GM12878 (cell line): ENCODE data around the gene SLC44A3. TPM values are rescaled to one million over a fixed set of nuclear protein-coding genes. Genes with fewer than 3 reads are reported as not detected.

Experiments used
- ATAC-seq: fragments of 200-7000 bp; cut with Tn5 transposase; 3 replicates; pipeline ENCODE4 v1.9.1; 2020; ENCODE audit warnings: mild to moderate bottlenecking, moderate library complexity
- BruUV-seq: library from RNA; stranded (reverse); fragments of 400-500 nt; replicated peaks from 2 replicates; lab custom pipeline; 2021; lab: Mats Ljungman, UMichigan
- CTCF ChIA-PET: fragments of 300-600 bp; sonication (Branson Sonifier 250); formaldehyde crosslinking; extraction: SDS; loops from one replicate; lab custom pipeline; 2021; ENCODE audit warnings: inconsistent platforms; lab: Yijun Ruan, JAX
- POLR2A ChIA-PET: fragments of 350-600 bp; formaldehyde crosslinking; extraction: SDS; loops from one replicate; lab custom pipeline; 2021; ENCODE audit warnings: inconsistent platforms; lab: Charles Lee
- RAD21 ChIA-PET: fragments of 300-600 bp; sonication (Branson Sonifier 250); formaldehyde crosslinking; loops from one replicate; lab custom pipeline; 2023; ENCODE audit warnings: antibody characterized with exemption; ENCODE audit not compliant: unreplicated experiment; lab: Charles Lee
- SMC1A ChIA-PET: fragments of 300-600 bp; sonication (Branson Sonifier 250); formaldehyde crosslinking; loops from one replicate; lab custom pipeline; 2023; ENCODE audit not compliant: unreplicated experiment, uncharacterized antibody; lab: Charles Lee
- DNase-seq: peaks from one replicate; pipeline ENCODE4 v3.0.0-alpha.2; 2011; ENCODE audit warnings: low read depth, low spot score
- FAIRE-seq: peaks from 3 replicates; lab custom pipeline; 2011; peaks lifted over from hg19 to GRCh38; lab: Jason Lieb, UNC
- H2AFZ ChIP-seq: 2 replicates; pipeline ENCODE4 v1.6.0; 2011; ENCODE audit warnings: low read depth, low read length, control low read depth; ENCODE audit not compliant: control insufficient read depth
- H3K27ac ChIP-seq: 2 replicates; pipeline ENCODE4 v1.5.1; 2011; ENCODE audit warnings: control low read depth; ENCODE audit not compliant: control insufficient read depth, insufficient read depth
- H3K27me3 ChIP-seq, 2 experiments: replicated peaks in 1 of 2; 2 replicates each; pipeline versions ENCODE4 v1.6.0 to v1.6.1; 2011; ENCODE audit warnings: low read length in 1 of 2; ENCODE audit not compliant: control insufficient read depth in 2 of 2, insufficient read depth in 2 of 2
- H3K36me3 ChIP-seq, 2 experiments: 2 replicates each; pipeline ENCODE4 v1.5.1; 2011; ENCODE audit warnings: low read length in 1 of 2; ENCODE audit not compliant: control insufficient read depth in 2 of 2, insufficient read depth in 2 of 2
- H3K4me1 ChIP-seq: 2 replicates; pipeline ENCODE4 v1.6.1; 2011; ENCODE audit warnings: mild to moderate bottlenecking, low read length, moderate library complexity, mixed read lengths; ENCODE audit not compliant: control insufficient read depth, insufficient read depth
- H3K4me2 ChIP-seq: 2 replicates; pipeline ENCODE4 v1.6.0; 2011; ENCODE audit warnings: control low read depth; ENCODE audit not compliant: control insufficient read depth, insufficient read depth
- H3K4me3 ChIP-seq: fragments of 200-600 bp; sonication (generic); 2 replicates; pipeline ENCODE4 v1.5.1; 2016
- H3K79me2 ChIP-seq: 2 replicates; pipeline ENCODE4 v1.6.0; 2011; ENCODE audit warnings: low read length; ENCODE audit not compliant: control insufficient read depth, insufficient read depth
- H3K9ac ChIP-seq: 2 replicates; pipeline ENCODE4 v1.8.0; 2011; ENCODE audit warnings: low read length, control low read depth, mixed read lengths; ENCODE audit not compliant: control insufficient read depth, insufficient read depth
- H3K9me3 ChIP-seq: replicated peaks from 3 replicates; pipeline ENCODE4 v1.5.1; 2011; ENCODE audit warnings: mild to moderate bottlenecking, low read length; ENCODE audit not compliant: control insufficient read depth, insufficient read depth
- H4K20me1 ChIP-seq: 2 replicates; pipeline ENCODE4 v1.6.0; 2011; ENCODE audit not compliant: control insufficient read depth, insufficient read depth
- BMI1 ChIP-seq: fragments of 450-650 bp; IDR thresholded peaks from 2 replicates; pipeline ENCODE4 v1.6.1; 2016; ENCODE audit warnings: mild to moderate bottlenecking, moderate library complexity, borderline replicate concordance
- CHD4 ChIP-seq: fragments of 200-600 bp; sonication (generic); IDR thresholded peaks from 2 replicates; pipeline ENCODE4 v1.6.1; 2016; ENCODE audit warnings: mild to moderate bottlenecking
- RAD21 ChIP-seq: IDR thresholded peaks from 2 replicates; pipeline ENCODE4 v1.6.1; 2011; ENCODE audit warnings: mild to moderate bottlenecking, low read depth, low read length, moderate library complexity; ENCODE audit not compliant: insufficient read depth
- STAT1 ChIP-seq: fragments of 450-650 bp; conservative IDR thresholded peaks from 2 replicates; pipeline ENCODE4 v1.6.1; 2014; ENCODE audit warnings: antibody characterized with exemption, mild to moderate bottlenecking
- ZBED1 ChIP-seq: IDR thresholded peaks from 2 replicates; pipeline ENCODE4 v1.6.1; 2016; ENCODE audit warnings: borderline replicate concordance
- ZNF274 ChIP-seq: IDR thresholded peaks from one replicate; pipeline ENCODE4 v1.8.0; 2011; ENCODE audit not compliant: insufficient read length, insufficient read depth
- WGBS: methylation state at CpG from one replicate; pipeline ENCODE4 v1.1.6; 2016; ENCODE audit warnings: low lambda C conversion rate; ENCODE audit not compliant: insufficient replicate concordance, insufficient coverage; ENCODE audit errors: missing lambda C conversion rate; 5-methylcytosine and 5-hydroxymethylcytosine counted together
- in situ Hi-C: fragments of 300-500 bp; cut with MboI; formaldehyde crosslinking; loops from 9 replicates; pipeline ENCODE4 v1.14.3; 2018; ENCODE audit warnings: mixed read lengths
- intact Hi-C: fragments of 100-400 bp; cut with micrococcal nuclease; formaldehyde crosslinking; loops from one replicate; pipeline ENCODE4 v1.14.2; 2022; ENCODE audit not compliant: unreplicated experiment
- polyA plus RNA-seq, 11 experiments: library from polyadenylated mRNA; depleted of rRNA in 4 of 11; unstranded in 6 of 11; stranded (reverse) in 5 of 11; fragments of >200 nt; fragmentation: Nextera tagmentation in 4 of 11; fragmentation: Illumina TruSeq in 1 of 11; extraction: Ambion mirVana in 4 of 11; extraction: Trizol in 1 of 11; gene quantifications; 1 replicate in 1 of 11; 2 replicates in 10 of 11; pipeline versions ENCODE4 v1.2.1 to v1.2.3, GENCODE V29; 2011 to 2016; ENCODE audit warnings: inconsistent platforms in 2 of 11, missing spikeins in 2 of 11, low read depth in 1 of 11
- total RNA-seq, 4 experiments: library from RNA; depleted of rRNA in 3 of 4; stranded (reverse); fragments of >200 nt in 3 of 4; fragmentation: Illumina TruSeq in 1 of 4; extraction: Trizol in 1 of 4; gene quantifications; 2 replicates each; pipeline versions ENCODE4 v1.2.1 to v1.2.3, GENCODE V29; 2013 to 2021
- TF ChIP-seq, protein P1 (sequence below): fragments of 450-650 bp; IDR thresholded peaks from 2 replicates; pipeline ENCODE4 v1.6.1; 2016; ENCODE audit warnings: mild to moderate bottlenecking, moderate library complexity, borderline replicate concordance
- TF ChIP-seq, protein P2 (sequence below): fragments of 450-650 bp; formaldehyde crosslinking; IDR thresholded peaks from 2 replicates; pipeline ENCODE4 v1.5.0; 2022; ENCODE audit warnings: mild to moderate bottlenecking, missing genetic modification characterization

The SLC44A3 gene
- total and polyA plus RNA-seq, 10 of the 15 experiments (the other 5 are each of a cell fraction or from before 2014, with no cell fraction given) = not detected

DNA sequence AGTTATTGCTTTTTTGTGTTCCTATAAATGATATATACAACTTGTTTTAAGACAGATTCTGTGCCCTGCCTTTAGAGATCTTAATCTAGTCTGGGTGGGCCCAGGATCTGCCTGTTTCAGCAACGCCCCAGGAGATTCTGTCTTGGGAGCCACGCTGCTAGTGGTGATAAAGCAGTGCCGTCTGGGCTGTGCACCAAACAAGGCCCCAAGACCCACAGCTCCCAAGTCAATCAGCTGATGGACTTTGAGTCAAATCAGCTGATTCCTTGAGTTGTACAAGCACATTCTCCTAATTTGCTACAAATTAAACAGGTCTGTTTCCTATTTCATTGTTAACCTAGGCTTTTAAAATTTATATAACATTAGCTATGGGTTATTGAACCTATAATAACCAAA, 15.7 kb upstream of the SLC44A3 start:
- Histone ChIP-seq H3K27me3 (no peaks in the 10 kb centered on the region), H4K20me1 (no peaks in the 10 kb centered on the region), H2AFZ (no peak overlapping the region), H3K4me3 (no peak overlapping the region), H3K36me3 (no peaks in the 10 kb centered on the region), H3K79me2 (no peaks in the 10 kb centered on the region), H3K9me3 (no peaks in the 10 kb centered on the region), H3K9ac (no peak overlapping the region), H3K4me2 (no peak overlapping the region), H3K4me1 (no peaks in the 10 kb centered on the region), H3K27ac (no peak overlapping the region)
- ChIA-PET RAD21 (interaction anchor here (0.9 to 6.9 kb wide), 9 partner anchors 106 to 743 kb away, joined by 3 to 77 read pairs (median 4); no protein-coding TSS in a partner anchor), POLR2A (interaction anchor here (1.5 kb wide), 1 partner anchor 323 kb away, joined by 4 read pairs; no protein-coding TSS in a partner anchor), SMC1A (interaction anchor here (0.5 to 7.0 kb wide), 9 partner anchors 83 to 587 kb away, joined by 3 to 96 read pairs (median 4); no protein-coding TSS in a partner anchor), CTCF (interaction anchor here (0.8 to 7.4 kb wide), 18 partner anchors 8 to 1602 kb away, joined by 3 to 131 read pairs (median 5); no protein-coding TSS in a partner anchor)
- intact Hi-C loops = loop anchor here (10.0 kb wide), 1 partner anchor 470 kb away; no protein-coding TSS in a partner anchor
- no peak for FAIRE-seq
- DNase-seq = no peak
- TF ChIP-seq CHD4 = no peak
- TF ChIP-seq ZBED1 = no peak
- TF ChIP-seq RAD21 = no peak
- TF ChIP-seq ZNF274 = no peak
- TF ChIP-seq, protein P1, sequence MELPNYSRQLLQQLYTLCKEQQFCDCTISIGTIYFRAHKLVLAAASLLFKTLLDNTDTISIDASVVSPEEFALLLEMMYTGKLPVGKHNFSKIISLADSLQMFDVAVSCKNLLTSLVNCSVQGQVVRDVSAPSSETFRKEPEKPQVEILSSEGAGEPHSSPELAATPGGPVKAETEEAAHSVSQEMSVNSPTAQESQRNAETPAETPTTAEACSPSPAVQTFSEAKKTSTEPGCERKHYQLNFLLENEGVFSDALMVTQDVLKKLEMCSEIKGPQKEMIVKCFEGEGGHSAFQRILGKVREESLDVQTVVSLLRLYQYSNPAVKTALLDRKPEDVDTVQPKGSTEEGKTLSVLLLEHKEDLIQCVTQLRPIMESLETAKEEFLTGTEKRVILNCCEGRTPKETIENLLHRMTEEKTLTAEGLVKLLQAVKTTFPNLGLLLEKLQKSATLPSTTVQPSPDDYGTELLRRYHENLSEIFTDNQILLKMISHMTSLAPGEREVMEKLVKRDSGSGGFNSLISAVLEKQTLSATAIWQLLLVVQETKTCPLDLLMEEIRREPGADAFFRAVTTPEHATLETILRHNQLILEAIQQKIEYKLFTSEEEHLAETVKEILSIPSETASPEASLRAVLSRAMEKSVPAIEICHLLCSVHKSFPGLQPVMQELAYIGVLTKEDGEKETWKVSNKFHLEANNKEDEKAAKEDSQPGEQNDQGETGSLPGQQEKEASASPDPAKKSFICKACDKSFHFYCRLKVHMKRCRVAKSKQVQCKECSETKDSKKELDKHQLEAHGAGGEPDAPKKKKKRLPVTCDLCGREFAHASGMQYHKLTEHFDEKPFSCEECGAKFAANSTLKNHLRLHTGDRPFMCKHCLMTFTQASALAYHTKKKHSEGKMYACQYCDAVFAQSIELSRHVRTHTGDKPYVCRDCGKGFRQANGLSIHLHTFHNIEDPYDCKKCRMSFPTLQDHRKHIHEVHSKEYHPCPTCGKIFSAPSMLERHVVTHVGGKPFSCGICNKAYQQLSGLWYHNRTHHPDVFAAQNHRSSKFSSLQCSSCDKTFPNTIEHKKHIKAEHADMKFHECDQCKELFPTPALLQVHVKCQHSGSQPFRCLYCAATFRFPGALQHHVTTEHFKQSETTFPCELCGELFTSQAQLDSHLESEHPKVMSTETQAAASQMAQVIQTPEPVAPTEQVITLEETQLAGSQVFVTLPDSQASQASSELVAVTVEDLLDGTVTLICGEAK = no peak
- TF ChIP-seq, protein P2, sequence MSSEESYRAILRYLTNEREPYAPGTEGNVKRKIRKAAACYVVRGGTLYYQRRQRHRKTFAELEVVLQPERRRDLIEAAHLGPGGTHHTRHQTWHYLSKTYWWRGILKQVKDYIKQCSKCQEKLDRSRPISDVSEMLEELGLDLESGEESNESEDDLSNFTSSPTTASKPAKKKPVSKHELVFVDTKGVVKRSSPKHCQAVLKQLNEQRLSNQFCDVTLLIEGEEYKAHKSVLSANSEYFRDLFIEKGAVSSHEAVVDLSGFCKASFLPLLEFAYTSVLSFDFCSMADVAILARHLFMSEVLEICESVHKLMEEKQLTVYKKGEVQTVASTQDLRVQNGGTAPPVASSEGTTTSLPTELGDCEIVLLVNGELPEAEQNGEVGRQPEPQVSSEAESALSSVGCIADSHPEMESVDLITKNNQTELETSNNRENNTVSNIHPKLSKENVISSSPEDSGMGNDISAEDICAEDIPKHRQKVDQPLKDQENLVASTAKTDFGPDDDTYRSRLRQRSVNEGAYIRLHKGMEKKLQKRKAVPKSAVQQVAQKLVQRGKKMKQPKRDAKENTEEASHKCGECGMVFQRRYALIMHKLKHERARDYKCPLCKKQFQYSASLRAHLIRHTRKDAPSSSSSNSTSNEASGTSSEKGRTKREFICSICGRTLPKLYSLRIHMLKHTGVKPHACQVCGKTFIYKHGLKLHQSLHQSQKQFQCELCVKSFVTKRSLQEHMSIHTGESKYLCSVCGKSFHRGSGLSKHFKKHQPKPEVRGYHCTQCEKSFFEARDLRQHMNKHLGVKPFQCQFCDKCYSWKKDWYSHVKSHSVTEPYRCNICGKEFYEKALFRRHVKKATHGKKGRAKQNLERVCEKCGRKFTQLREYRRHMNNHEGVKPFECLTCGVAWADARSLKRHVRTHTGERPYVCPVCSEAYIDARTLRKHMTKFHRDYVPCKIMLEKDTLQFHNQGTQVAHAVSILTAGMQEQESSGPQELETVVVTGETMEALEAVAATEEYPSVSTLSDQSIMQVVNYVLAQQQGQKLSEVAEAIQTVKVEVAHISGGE (CRISPR knock-in tag) = no peak
- TF ChIP-seq STAT1 = no peak
- no peak for TF ChIP-seq BMI1
- no TSS peak for BruUV-seq
- 63% methylated on average over 3 of the region's 3 CpGs for WGBS
- ATAC-seq = no peak
- in situ Hi-C loops = loop anchor here (5.0 to 10.0 kb wide), 2 partner anchors 327 to 740 kb away; no protein-coding TSS in a partner anchor
